ENCODE results near the gene XRCC5. TPM values are rescaled to one million over a fixed set of nuclear protein-coding genes. Genes with fewer than 3 reads are reported as not detected.

XRCC5 gene
- total and polyA plus RNA-seq, 10 of the 15 experiments (the other 5 are each of a cell fraction or from before 2014, with no cell fraction given): 259 to 815 (median 530) TPM

GRCh38 chr2:216090369-216090786 lies 18.8 kb upstream of the XRCC5 start (continued):
- TF ChIP-seq, protein P1, sequence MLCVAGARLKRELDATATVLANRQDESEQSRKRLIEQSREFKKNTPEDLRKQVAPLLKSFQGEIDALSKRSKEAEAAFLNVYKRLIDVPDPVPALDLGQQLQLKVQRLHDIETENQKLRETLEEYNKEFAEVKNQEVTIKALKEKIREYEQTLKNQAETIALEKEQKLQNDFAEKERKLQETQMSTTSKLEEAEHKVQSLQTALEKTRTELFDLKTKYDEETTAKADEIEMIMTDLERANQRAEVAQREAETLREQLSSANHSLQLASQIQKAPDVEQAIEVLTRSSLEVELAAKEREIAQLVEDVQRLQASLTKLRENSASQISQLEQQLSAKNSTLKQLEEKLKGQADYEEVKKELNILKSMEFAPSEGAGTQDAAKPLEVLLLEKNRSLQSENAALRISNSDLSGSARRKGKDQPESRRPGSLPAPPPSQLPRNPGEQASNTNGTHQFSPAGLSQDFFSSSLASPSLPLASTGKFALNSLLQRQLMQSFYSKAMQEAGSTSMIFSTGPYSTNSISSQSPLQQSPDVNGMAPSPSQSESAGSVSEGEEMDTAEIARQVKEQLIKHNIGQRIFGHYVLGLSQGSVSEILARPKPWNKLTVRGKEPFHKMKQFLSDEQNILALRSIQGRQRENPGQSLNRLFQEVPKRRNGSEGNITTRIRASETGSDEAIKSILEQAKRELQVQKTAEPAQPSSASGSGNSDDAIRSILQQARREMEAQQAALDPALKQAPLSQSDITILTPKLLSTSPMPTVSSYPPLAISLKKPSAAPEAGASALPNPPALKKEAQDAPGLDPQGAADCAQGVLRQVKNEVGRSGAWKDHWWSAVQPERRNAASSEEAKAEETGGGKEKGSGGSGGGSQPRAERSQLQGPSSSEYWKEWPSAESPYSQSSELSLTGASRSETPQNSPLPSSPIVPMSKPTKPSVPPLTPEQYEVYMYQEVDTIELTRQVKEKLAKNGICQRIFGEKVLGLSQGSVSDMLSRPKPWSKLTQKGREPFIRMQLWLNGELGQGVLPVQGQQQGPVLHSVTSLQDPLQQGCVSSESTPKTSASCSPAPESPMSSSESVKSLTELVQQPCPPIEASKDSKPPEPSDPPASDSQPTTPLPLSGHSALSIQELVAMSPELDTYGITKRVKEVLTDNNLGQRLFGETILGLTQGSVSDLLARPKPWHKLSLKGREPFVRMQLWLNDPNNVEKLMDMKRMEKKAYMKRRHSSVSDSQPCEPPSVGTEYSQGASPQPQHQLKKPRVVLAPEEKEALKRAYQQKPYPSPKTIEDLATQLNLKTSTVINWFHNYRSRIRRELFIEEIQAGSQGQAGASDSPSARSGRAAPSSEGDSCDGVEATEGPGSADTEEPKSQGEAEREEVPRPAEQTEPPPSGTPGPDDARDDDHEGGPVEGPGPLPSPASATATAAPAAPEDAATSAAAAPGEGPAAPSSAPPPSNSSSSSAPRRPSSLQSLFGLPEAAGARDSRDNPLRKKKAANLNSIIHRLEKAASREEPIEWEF (IDR thresholded peaks at IDR 0.05; ENCODE audit: insufficient replicate concordance, low read depth, low read length): no peak
- TF ChIP-seq, protein P2, sequence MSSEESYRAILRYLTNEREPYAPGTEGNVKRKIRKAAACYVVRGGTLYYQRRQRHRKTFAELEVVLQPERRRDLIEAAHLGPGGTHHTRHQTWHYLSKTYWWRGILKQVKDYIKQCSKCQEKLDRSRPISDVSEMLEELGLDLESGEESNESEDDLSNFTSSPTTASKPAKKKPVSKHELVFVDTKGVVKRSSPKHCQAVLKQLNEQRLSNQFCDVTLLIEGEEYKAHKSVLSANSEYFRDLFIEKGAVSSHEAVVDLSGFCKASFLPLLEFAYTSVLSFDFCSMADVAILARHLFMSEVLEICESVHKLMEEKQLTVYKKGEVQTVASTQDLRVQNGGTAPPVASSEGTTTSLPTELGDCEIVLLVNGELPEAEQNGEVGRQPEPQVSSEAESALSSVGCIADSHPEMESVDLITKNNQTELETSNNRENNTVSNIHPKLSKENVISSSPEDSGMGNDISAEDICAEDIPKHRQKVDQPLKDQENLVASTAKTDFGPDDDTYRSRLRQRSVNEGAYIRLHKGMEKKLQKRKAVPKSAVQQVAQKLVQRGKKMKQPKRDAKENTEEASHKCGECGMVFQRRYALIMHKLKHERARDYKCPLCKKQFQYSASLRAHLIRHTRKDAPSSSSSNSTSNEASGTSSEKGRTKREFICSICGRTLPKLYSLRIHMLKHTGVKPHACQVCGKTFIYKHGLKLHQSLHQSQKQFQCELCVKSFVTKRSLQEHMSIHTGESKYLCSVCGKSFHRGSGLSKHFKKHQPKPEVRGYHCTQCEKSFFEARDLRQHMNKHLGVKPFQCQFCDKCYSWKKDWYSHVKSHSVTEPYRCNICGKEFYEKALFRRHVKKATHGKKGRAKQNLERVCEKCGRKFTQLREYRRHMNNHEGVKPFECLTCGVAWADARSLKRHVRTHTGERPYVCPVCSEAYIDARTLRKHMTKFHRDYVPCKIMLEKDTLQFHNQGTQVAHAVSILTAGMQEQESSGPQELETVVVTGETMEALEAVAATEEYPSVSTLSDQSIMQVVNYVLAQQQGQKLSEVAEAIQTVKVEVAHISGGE (CRISPR knock-in tag; IDR thresholded peaks at IDR 0.05): no peak
- TF ChIP-seq MEF2A (IDR thresholded peaks at IDR 0.05; ENCODE audit: insufficient read depth, low read depth, low read length) (peak; percentile 89), SMAD5 (IDR thresholded peaks at IDR 0.05; ENCODE audit: low read depth) (no peak)

Measured in GM12878 (cell line).